NCI-H1105 (cell line): ENCODE measurements around the gene PDSS2.
"Not testable (repeated sequence)": the region's sequence is repeated elsewhere in the genome, so short reads cannot be mapped to it uniquely, and the experiment has no call there.

Source experiments
- DNase-seq: peaks from one replicate; lab custom pipeline; 2025; lab: John Stamatoyannopoulos, UW

Gene PDSS2

DNA sequence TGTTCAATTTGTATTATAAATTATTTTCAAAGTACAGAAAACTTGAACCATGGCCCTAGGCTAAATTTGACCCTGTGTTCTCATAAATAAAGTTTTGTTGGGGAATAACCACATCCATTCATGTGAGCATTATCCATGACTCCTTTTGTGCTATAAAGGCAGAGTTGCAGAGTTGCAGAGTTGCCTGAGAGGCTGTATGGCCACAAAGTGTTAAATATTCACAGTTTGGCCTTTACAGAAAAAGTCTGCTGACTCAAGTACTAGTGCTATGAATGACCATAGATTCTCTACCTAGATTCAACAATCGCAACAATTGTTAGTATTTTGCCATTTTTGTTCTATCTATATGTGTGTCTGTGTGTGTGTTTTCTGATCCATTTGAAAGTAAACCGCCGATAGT is 297.8 kb downstream of the PDSS2 start:
- DNase-seq: no peak

DNA sequence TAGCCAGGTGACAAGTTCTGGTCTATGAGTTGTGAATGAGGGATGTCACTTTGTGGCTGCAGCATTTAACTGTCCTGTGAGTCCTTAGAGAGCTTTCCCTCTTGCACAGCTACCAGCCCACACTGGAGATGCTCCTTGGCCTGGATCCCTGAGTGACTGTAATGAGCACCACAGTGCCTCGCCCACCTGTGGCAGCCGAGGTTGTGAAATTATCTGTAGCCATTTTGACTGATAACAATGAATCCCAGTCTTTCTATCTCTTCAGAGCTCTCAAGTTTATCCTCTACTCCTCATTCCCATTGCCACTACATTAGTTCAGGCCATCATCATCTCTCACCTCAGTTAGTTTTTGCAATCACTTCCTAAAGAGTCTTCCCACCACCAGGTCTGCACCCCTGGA is 302.7 kb downstream of the PDSS2 start:
- no peak for DNase-seq

DNA sequence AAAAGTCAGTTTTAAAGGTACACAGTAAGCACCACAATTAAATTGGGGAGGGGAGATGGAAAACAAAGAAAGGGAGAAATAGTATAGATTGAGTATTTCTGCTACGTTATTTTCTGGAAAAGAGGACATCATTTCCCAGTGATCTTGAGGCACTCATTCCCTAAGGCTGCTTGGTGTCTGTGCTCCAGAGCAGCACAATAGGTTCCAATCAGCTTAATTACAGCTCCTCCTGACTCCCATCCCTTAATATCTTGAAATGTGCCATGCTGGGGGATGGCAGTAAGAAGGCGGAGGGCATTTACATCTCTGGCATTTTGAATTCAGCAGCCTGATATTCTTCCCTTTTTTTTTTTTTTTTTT is 304.6 kb downstream of the PDSS2 start:
- DNase-seq: peak; percentile 36

DNA sequence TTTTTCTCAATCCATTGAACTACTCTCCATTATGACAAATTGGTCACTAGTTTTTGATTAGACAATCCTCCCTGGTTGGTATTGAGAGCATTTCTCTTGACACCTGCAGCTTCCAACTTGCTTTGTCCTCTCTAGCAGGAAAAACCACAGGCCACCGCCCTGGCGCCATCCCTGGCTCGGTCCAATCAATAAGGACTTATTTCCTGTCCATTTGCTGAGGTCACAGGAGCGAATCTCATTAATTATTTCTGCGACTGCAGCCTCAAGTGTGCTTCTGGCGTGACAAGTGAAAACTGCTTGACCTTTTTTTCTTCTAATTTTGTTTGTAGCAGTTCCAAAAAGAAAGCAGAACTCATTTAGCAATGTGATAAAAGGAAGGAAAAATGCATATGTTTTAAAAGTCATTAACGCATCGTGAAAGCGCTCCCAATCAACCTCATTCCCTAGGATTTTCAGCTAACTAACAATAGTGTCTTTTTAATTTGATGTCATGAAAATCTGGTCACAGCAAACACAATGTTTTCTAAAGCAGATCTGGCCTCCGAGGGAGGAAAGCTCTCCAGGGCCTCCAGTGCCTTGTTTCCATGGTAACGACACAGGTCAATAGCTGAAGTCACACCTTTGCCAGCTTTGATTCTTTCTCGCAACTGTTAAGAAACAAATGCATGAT is 305.1 kb downstream of the PDSS2 start:
- DNase-seq: peak; percentile 85

DNA sequence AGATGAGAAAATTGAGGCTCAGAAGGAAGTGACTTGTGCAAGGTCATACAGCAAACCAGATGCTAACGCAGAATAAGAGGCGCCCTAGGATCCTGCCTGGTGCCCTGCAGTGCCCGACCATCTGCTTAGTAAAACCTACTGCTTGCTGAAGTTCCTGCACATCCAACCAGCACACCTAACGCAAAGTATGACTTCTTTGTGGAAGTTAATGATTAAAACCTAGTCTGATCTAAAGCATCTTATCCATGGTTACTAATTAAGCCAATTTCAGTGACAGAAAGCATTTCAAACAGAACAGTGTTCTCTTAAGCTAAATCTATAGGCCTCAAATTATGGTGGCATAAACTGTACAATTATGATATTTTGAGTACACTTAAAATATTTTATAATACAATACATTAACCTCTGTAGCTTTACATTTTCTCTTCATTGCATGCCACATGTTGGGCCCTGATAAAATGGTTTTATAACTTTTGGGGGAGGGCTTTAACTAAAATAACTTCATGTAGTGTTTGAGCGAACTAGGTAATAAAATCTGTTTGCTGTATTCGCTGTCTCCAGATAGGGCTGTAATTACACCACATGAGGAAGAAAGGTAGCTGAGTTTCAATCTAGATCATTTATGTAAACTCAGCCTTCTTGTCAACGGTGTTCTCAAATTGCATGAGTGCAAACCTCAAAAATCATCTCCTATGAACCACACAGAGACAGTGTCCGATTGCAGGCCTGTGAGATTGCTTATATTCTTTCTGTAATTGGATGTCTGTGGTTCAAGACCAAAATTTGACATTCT is 306.5 kb downstream of the PDSS2 start:
- no peak for DNase-seq

- no peak for DNase-seq
These were observed 314.7 kb downstream of the PDSS2 start for GRCh38 chr6:107144666-107145065.

DNA sequence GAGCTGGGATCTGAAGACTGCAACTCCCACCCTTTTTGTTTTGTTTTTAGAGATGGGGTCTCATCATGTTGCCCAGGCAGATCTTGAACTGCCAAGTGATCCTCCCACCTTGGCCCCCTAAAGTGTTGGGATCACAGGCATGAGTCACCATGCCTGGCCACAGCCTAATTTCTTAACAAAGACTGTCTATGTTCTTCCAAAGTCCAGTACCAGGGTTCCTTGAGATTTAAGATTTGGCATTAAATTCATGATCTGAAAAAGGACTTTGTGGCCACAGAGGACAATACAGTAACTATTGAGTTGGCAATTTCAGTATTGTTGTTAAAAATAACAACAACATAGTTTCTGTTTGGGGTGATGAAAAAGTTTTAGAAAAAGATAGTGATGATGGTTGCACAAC is 315.4 kb downstream of the PDSS2 start:
- no peak for DNase-seq

GRCh38 chr6:107140581-107140980 is 318.8 kb downstream of the PDSS2 start:
- no peak for DNase-seq

DNA sequence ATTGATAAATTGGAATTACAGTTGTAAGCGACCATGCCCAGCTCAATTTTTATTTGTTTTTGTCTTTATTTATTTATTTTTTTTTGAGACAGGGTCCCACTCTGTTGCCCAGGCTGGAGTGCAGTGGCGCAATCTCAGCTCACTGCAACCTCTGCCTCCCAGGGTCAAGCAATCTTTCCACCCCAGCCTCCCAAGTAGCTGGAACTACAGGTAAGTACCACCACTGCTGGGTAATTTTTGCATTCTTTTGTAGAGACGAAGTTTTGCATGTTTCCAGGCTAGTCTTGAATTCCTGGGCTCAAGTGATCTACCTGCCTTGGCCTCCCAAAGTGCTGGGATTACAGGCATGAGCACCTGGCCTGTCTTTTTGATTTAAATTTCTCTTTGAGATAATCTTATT is 323.0 kb downstream of the PDSS2 start:
- DNase-seq: not testable (repeated sequence)

- not testable (repeated sequence) for DNase-seq
These were observed 324.2 kb downstream of the PDSS2 start for GRCh38 chr6:107135048-107135680.

DNA sequence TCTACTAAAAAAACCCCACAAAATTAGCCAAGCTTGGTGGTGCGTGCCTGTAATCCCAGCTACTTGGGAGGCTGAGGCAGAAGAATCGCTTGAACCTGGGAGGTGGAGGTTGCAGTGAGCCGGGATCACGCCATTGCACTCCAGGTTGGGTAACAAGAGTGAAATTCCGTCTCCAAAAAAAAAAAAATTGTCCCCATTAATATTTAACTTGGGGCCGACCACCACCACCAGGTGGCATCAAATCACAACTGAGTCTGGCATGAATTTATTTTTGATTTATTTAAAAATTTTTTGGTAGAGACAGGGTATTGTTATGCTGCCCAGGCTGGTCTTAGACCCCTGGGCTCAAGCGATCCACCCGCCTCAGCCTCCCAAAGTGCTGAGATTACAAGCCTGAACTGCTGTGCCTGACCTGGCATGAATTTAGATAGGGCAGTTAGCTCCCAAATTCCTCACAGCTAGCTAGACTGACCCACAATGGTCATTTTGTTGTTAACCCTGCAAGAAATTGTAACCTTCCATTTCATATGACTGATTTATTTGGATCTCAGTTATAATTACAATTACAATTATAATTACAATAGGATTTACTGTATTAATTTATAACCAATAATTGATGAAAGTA is 326.9 kb downstream of the PDSS2 start:
- DNase-seq: peak; percentile 49

DNA sequence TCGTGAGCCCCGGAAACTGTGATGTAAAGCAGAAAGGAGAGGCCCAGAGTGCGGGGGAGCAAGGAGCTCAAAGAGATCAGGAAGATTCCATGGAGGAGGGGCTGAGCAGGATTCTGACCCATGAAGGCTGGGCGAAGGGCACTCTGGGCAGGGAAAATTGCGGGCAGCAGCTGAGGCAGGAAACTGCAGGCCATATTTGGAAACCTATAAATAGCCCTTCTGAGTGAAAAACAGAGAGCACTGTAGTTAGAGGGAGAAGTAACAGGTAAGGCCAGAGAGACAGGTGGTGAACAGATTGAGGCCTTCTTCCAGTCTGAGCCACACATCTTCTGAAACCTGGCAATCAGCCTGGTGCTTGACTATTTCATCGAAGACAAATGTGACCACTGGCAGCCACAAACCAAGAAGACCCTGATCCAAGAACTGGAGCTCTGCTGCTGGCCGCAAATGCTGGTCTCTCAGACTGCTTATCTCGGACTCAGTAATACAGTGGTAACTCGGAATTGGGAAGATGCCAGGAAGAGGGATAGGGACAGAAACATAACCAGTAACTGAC is 329.9 kb downstream of the PDSS2 start:
- DNase-seq: no peak

DNA sequence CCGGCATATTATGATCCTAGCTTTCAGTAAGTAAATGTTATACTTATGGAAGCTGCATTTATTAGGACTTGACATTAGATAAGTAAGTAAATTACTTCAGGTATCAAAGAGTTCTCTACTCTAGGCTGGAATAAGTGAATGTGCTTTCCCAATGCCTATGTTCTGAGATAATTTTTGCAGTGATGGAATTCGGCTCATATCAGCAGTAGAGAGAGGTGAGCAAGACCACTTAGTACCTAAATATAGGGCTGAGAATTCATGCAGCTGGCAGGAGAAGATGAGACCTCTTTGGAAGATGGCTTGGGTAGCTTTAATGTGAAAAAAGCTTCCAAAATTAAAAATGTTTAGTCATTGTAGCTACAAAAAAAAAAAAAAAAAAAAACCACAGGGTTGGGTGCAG is 330.8 kb downstream of the PDSS2 start:
- DNase-seq: no peak

- DNase-seq: no peak
These were observed 331.2 kb downstream of the PDSS2 start for GRCh38 chr6:107128175-107128574.

GRCh38 chr6:107125771-107126170 is 333.6 kb downstream of the PDSS2 start:
- DNase-seq: no peak

DNA sequence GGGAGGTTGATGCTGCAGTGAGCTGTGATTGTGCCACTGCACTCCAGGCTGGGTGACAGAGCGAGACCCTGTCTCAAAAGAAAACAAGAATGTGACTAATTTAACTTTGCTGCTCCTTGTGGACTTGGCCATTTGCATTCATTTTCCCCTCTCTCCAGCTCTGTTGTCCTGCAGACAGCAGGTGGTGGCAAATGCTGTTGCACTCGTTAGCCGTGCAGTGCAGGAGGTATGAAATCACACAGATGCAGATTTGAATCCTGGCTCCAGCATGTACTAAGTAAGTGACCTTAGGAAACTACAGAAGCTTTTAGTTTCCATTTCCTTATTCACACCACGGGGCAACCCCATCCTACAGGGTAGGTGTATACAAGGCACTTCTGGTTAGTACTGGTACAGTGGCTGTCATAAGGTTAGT is 334.4 kb downstream of the PDSS2 start:
- no peak for DNase-seq

- no peak for DNase-seq
These were observed 335.9 kb downstream of the PDSS2 start for GRCh38 chr6:107123501-107123900.

- no peak for DNase-seq
These were observed 336.6 kb downstream of the PDSS2 start for GRCh38 chr6:107122748-107123147.

- DNase-seq: no peak
These were observed 337.3 kb downstream of the PDSS2 start for GRCh38 chr6:107121964-107122495.

DNA sequence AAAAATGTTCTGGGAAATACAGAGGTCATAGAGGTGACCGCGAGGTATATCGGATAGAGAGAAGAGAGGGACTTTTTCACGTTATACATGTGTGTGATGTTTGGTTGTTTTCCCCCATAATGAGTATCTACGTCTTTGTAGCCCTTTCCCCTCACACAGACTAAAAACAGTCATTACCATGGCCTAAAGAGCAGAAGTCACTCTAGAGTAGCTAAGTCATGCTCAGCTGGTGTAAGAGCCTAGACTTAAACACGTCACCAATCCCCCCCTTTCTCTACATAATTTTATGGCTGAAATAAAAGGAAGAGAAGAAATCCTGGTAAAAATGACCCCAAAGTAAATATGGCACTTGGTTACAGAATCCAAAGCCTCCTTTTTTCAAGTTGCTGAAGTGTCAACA is 338.1 kb downstream of the PDSS2 start:
- DNase-seq: no peak

- no peak for DNase-seq
These were observed 339.0 kb downstream of the PDSS2 start for GRCh38 chr6:107120404-107120803.

DNA sequence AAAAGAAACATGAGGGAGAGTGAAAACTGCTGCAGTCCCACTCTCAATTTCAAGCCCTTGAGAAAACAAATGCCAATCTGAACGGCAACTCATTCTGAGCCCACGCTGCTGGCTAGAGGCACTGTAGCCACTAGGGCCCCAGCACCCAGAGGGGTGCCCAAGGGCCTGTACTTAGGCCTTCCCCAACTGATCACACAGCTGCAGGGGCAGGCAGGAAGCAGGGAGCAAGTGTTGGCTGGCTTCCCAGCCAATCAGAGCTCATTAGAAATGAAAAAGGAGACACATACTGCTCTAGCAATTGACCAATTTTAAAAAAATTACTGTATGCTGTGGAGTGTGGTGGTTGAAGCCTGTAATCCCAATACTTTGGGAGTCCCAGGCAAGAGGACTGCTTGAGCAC is 340.4 kb downstream of the PDSS2 start:
- DNase-seq: no peak
